Muscle of back (tissue), 11 donors: ENCODE data around the gene IRF9. TPM values are rescaled to one million over a fixed set of nuclear protein-coding genes. Genes with fewer than 3 reads are reported as not detected.

Experiments
- DNase-seq, 3 donors: peaks; one replicate each; pipeline versions ENCODE4 v3.0.0 to v3.0.0-alpha.2; 2013
- polyA plus RNA-seq, 10 donors: library from polyadenylated mRNA; unstranded; fragments of 120-200 nt; gene quantifications; one replicate each; pipeline ENCODE4 v1.2.1, GENCODE V29; 2013; ENCODE audit not compliant: insufficient read length in 10 of 10

Gene IRF9
- polyA plus RNA-seq, 10 donors = 23.8 to 36.0 (median 28.2) TPM

GRCh38 chr14:24215495-24216344 lies 54.7 kb downstream of the IRF9 start, which contains the start of gene MDP1:
Gene MDP1, minus strand, starts transcription at chr14:24216066. Its CDS starts 111 bp downstream, at chr14:24215955.
- DNase-seq = peak; percentile 85 to 95 (median 90)

Other genes with a start within 250 kb of the IRF9 start
- 10 to 100 TPM; 10.4 to 29.7 (median 20.1) TPM for gene DHRS4, start 207.5 kb upstream of the IRF9 start, polyA plus RNA-seq
- 10 to 100 TPM in 8 of 10 donors, 1 to 10 TPM in 2; 8.4 to 17.3 (median 13.8) TPM for gene DHRS4L2, start 172.3 kb upstream of the IRF9 start, polyA plus RNA-seq
- under 1 TPM; 0.09 to 0.50 (median 0.17) TPM for gene CARMIL3, start 109.3 kb upstream of the IRF9 start, polyA plus RNA-seq
- under 1 TPM in 1 of 10 donors, not detected in 9; 0.07 TPM for gene CPNE6, start 89.7 kb upstream of the IRF9 start, polyA plus RNA-seq
- gene PCK2, start 67.0 kb upstream of the IRF9 start, polyA plus RNA-seq = 1 to 10 TPM; 2.8 to 6.0 (median 3.5) TPM
- gene DCAF11, start 46.5 kb upstream of the IRF9 start, polyA plus RNA-seq = 10 to 100 TPM; 35.0 to 45.0 (median 38.1) TPM
- gene NRL, start 46.3 kb upstream of the IRF9 start, polyA plus RNA-seq = 1 to 10 TPM in 9 of 10 donors, under 1 TPM in 1; 0.98 to 1.6 (median 1.2) TPM
- 100 to 1,000 TPM in 8 of 10 donors, 10 to 100 TPM in 2; 68.5 to 142 (median 118) TPM for gene FITM1, start 30.6 kb upstream of the IRF9 start, polyA plus RNA-seq
- 100 to 1,000 TPM in 8 of 10 donors, 10 to 100 TPM in 2; 96.2 to 122 (median 112) TPM for gene PSME1, start 25.1 kb upstream of the IRF9 start, polyA plus RNA-seq
- gene EMC9, start 19.7 kb upstream of the IRF9 start, polyA plus RNA-seq = 10 to 100 TPM; 19.1 to 30.8 (median 26.9) TPM
- gene PSME2, start 14.7 kb upstream of the IRF9 start, polyA plus RNA-seq = 10 to 100 TPM; 72.7 to 96.7 (median 84.4) TPM
- 10 to 100 TPM; 26.5 to 46.0 (median 33.1) TPM for gene RNF31, start 13.8 kb upstream of the IRF9 start, polyA plus RNA-seq
- gene REC8, start 10.8 kb downstream of the IRF9 start, polyA plus RNA-seq = 10 to 100 TPM in 6 of 10 donors, 1 to 10 TPM in 4; 5.7 to 11.6 (median 10.7) TPM
- gene IPO4, start 27.6 kb downstream of the IRF9 start, polyA plus RNA-seq = 10 to 100 TPM; 21.5 to 31.8 (median 26.6) TPM
- gene TM9SF1, start 34.2 kb downstream of the IRF9 start, polyA plus RNA-seq = 10 to 100 TPM; 11.2 to 25.1 (median 17.6) TPM
- gene TSSK4, start 44.4 kb downstream of the IRF9 start, polyA plus RNA-seq = 1 to 10 TPM; 1.8 to 8.7 (median 2.8) TPM
- 10 to 100 TPM; 26.0 to 44.1 (median 34.5) TPM for gene CHMP4A, start 52.2 kb downstream of the IRF9 start, polyA plus RNA-seq
- 10 to 100 TPM in 1 of 10 donors, 1 to 10 TPM in 9; 6.1 to 10.2 (median 8.0) TPM for gene MDP1, start 54.8 kb downstream of the IRF9 start, polyA plus RNA-seq
- gene NEDD8, start 71.1 kb downstream of the IRF9 start, polyA plus RNA-seq = 100 to 1,000 TPM; 168 to 226 (median 186) TPM
- 10 to 100 TPM; 41.5 to 57.6 (median 50.7) TPM for gene GMPR2, start 71.7 kb downstream of the IRF9 start, polyA plus RNA-seq
- gene TINF2, start 81.4 kb downstream of the IRF9 start, polyA plus RNA-seq = 10 to 100 TPM; 33.5 to 43.0 (median 41.5) TPM
- gene TGM1, start 101.9 kb downstream of the IRF9 start, polyA plus RNA-seq = 1 to 10 TPM in 7 of 10 donors, under 1 TPM in 3; 0.82 to 3.9 (median 1.3) TPM
- gene RABGGTA, start 110.3 kb downstream of the IRF9 start, polyA plus RNA-seq = 10 to 100 TPM in 9 of 10 donors, 1 to 10 TPM in 1; 10.0 to 20.1 (median 13.3) TPM
- gene DHRS1, start 138.5 kb downstream of the IRF9 start, polyA plus RNA-seq = 10 to 100 TPM; 10.9 to 21.2 (median 17.0) TPM
- gene NOP9, start 138.6 kb downstream of the IRF9 start, polyA plus RNA-seq = 10 to 100 TPM; 18.6 to 24.6 (median 20.0) TPM
- 10 to 100 TPM in 7 of 10 donors, 1 to 10 TPM in 3; 8.3 to 15.5 (median 12.0) TPM for gene CIDEB, start 146.7 kb downstream of the IRF9 start, polyA plus RNA-seq
- 1 to 10 TPM; 1.4 to 3.4 (median 2.7) TPM for gene LTB4R2, start 148.9 kb downstream of the IRF9 start, polyA plus RNA-seq
- 1 to 10 TPM; 2.2 to 6.7 (median 3.6) TPM for gene LTB4R, start 150.2 kb downstream of the IRF9 start, polyA plus RNA-seq
- 10 to 100 TPM in 6 of 10 donors, 1 to 10 TPM in 4; 8.5 to 23.7 (median 14.3) TPM for gene ADCY4, start 173.8 kb downstream of the IRF9 start, polyA plus RNA-seq
- 1 to 10 TPM in 8 of 10 donors, under 1 TPM in 2; 0.78 to 2.3 (median 1.8) TPM for gene RIPK3, start 178.7 kb downstream of the IRF9 start, polyA plus RNA-seq
- gene NFATC4, start 206.9 kb downstream of the IRF9 start, polyA plus RNA-seq = 10 to 100 TPM; 34.0 to 69.3 (median 44.5) TPM
- gene NYNRIN, start 237.7 kb downstream of the IRF9 start, polyA plus RNA-seq = 10 to 100 TPM; 23.9 to 40.6 (median 29.1) TPM